Measurements from ENCODE around the gene STH. TPM values are rescaled to one million over a fixed set of nuclear protein-coding genes. Genes with fewer than 3 reads are reported as not detected.

Gene STH
- total and polyA plus RNA-seq, 10 of the 15 experiments (the other 5 are each of a cell fraction or from before 2014, with no cell fraction given) = not detected

DNA sequence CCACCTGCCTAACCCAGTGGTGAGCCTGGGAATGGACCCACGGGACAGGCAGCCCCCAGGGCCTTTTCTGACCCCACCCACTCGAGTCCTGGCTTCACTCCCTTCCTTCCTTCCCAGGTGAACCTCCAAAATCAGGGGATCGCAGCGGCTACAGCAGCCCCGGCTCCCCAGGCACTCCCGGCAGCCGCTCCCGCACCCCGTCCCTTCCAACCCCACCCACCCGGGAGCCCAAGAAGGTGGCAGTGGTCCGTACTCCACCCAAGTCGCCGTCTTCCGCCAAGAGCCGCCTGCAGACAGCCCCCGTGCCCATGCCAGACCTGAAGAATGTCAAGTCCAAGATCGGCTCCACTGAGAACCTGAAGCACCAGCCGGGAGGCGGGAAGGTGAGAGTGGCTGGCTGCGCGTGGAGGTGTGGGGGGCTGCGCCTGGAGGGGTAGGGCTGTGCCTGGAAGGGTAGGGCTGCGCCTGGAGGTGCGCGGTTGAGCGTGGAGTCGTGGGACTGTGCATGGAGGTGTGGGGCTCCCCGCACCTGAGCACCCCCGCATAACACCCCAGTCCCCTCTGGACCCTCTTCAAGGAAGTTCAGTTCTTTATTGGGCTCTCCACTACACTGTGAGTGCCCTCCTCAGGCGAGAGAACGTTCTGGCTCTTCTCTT, 2.6 kb upstream of the STH start:
- no peak overlapping the region for H3K4me2 ChIP-seq (ENCODE audit: control insufficient read depth, insufficient read depth)
- H3K27me3 ChIP-seq (replicated peaks in 1 of 2; ENCODE audit: control insufficient read depth in 2 of 2, insufficient read depth in 2 of 2, low read length in 1 of 2) = no peaks in the 10 kb centered on the region
- H3K4me3 ChIP-seq = no peak overlapping the region
- ChIA-PET POLR2A (no interaction called here), SMC1A (ENCODE audit: uncharacterized antibody, unreplicated experiment) (no interaction called here), RAD21 (ENCODE audit: unreplicated experiment) (no interaction called here), CTCF (no interaction called here)
- no peaks in the 10 kb centered on the region for H3K9me3 ChIP-seq (replicated peaks; ENCODE audit: control insufficient read depth, insufficient read depth, low read length)
- ATAC-seq = no peak
- TF ChIP-seq TAF1 (IDR thresholded peaks at IDR 0.05; ENCODE audit: borderline replicate concordance, low read depth, low read length) = no peak
- TF ChIP-seq, protein P1, sequence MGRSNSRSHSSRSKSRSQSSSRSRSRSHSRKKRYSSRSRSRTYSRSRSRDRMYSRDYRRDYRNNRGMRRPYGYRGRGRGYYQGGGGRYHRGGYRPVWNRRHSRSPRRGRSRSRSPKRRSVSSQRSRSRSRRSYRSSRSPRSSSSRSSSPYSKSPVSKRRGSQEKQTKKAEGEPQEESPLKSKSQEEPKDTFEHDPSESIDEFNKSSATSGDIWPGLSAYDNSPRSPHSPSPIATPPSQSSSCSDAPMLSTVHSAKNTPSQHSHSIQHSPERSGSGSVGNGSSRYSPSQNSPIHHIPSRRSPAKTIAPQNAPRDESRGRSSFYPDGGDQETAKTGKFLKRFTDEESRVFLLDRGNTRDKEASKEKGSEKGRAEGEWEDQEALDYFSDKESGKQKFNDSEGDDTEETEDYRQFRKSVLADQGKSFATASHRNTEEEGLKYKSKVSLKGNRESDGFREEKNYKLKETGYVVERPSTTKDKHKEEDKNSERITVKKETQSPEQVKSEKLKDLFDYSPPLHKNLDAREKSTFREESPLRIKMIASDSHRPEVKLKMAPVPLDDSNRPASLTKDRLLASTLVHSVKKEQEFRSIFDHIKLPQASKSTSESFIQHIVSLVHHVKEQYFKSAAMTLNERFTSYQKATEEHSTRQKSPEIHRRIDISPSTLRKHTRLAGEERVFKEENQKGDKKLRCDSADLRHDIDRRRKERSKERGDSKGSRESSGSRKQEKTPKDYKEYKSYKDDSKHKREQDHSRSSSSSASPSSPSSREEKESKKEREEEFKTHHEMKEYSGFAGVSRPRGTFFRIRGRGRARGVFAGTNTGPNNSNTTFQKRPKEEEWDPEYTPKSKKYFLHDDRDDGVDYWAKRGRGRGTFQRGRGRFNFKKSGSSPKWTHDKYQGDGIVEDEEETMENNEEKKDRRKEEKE (IDR thresholded peaks at IDR 0.05) = no peak
- TF ChIP-seq, protein P2, sequence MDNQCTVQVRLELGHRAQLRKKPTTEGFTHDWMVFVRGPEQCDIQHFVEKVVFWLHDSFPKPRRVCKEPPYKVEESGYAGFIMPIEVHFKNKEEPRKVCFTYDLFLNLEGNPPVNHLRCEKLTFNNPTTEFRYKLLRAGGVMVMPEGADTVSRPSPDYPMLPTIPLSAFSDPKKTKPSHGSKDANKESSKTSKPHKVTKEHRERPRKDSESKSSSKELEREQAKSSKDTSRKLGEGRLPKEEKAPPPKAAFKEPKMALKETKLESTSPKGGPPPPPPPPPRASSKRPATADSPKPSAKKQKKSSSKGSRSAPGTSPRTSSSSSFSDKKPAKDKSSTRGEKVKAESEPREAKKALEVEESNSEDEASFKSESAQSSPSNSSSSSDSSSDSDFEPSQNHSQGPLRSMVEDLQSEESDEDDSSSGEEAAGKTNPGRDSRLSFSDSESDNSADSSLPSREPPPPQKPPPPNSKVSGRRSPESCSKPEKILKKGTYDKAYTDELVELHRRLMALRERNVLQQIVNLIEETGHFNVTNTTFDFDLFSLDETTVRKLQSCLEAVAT (IDR thresholded peaks at IDR 0.05) = no peak
- no peak for TF ChIP-seq MYC (IDR thresholded peaks at IDR 0.05; ENCODE audit: insufficient read depth, insufficient read length, insufficient replicate concordance, low read length, severe bottlenecking)
- TF ChIP-seq HCFC1 (IDR thresholded peaks at IDR 0.05; ENCODE audit: low read length) = no peak
- TF ChIP-seq, protein P3, sequence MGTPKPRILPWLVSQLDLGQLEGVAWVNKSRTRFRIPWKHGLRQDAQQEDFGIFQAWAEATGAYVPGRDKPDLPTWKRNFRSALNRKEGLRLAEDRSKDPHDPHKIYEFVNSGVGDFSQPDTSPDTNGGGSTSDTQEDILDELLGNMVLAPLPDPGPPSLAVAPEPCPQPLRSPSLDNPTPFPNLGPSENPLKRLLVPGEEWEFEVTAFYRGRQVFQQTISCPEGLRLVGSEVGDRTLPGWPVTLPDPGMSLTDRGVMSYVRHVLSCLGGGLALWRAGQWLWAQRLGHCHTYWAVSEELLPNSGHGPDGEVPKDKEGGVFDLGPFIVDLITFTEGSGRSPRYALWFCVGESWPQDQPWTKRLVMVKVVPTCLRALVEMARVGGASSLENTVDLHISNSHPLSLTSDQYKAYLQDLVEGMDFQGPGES (IDR thresholded peaks at IDR 0.05) = no peak
- in situ Hi-C loops (cut with MboI) = no loop called here
- H3K27ac ChIP-seq (ENCODE audit: control insufficient read depth, insufficient read depth) = no peak overlapping the region
- no peaks in the 10 kb centered on the region for H3K79me2 ChIP-seq (ENCODE audit: control insufficient read depth, insufficient read depth, low read length)
- WGBS (ENCODE audit: insufficient coverage, insufficient replicate concordance, low lambda C conversion rate, missing lambda C conversion rate) = 58% methylated on average over 19 of the region's 31 CpGs
- no peaks in the 10 kb centered on the region for H4K20me1 ChIP-seq (ENCODE audit: control insufficient read depth, insufficient read depth)
- FAIRE-seq = no peak
- H2AFZ ChIP-seq (ENCODE audit: control insufficient read depth, low read depth, low read length) = no peak overlapping the region
- DNase-seq (ENCODE audit: low read depth, low spot score) = no peak
- no peaks in the 10 kb centered on the region for H3K4me1 ChIP-seq (ENCODE audit: control insufficient read depth, insufficient read depth, low read length)
- intact Hi-C loops (cut with micrococcal nuclease; ENCODE audit: unreplicated experiment) = no loop called here
- no TSS peak for BruUV-seq (replicated peaks)
- H3K9ac ChIP-seq (ENCODE audit: control insufficient read depth, insufficient read depth, low read length) = no peak overlapping the region
- H3K36me3 ChIP-seq (ENCODE audit: control insufficient read depth in 2 of 2, insufficient read depth in 2 of 2, low read length in 1 of 2) = no peaks in the 10 kb centered on the region

Data from GM12878 (cell line).